Measurements from ENCODE around the gene IKZF1.

DNA sequence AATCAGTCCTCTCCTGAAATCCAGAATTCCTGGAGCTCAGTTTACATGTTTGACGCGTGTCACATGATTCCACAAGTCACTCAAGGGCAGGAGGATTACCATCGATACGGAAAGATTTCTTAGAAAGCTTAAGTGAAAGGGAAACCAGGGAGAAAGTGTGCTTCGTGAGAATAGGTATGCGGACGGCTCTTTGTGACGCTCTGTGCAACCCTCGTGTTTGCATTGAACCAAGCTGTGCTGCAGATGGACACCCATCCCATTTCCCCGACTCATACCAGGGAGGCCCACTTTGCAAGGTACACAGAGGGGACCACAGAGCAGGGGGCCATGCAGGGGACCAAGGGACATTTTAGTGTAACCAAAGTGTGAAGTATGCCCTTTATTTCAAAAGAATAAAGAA lies 43.2 kb downstream of the IKZF1 start:
- TF ChIP-seq, protein P1, sequence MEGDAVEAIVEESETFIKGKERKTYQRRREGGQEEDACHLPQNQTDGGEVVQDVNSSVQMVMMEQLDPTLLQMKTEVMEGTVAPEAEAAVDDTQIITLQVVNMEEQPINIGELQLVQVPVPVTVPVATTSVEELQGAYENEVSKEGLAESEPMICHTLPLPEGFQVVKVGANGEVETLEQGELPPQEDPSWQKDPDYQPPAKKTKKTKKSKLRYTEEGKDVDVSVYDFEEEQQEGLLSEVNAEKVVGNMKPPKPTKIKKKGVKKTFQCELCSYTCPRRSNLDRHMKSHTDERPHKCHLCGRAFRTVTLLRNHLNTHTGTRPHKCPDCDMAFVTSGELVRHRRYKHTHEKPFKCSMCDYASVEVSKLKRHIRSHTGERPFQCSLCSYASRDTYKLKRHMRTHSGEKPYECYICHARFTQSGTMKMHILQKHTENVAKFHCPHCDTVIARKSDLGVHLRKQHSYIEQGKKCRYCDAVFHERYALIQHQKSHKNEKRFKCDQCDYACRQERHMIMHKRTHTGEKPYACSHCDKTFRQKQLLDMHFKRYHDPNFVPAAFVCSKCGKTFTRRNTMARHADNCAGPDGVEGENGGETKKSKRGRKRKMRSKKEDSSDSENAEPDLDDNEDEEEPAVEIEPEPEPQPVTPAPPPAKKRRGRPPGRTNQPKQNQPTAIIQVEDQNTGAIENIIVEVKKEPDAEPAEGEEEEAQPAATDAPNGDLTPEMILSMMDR (IDR thresholded peaks at IDR 0.05): no peak
- TF ChIP-seq EZH2phosphoT487 (IDR thresholded peaks at IDR 0.05) (no peak), EZH2 (IDR thresholded peaks at IDR 0.05) (no peak)

All from neural progenitor cell (in vitro differentiated cells).